ENCODE measurements around the gene ARID1B. TPM values are rescaled to one million over a fixed set of nuclear protein-coding genes. Genes with fewer than 3 reads are reported as not detected.

Gene ARID1B
- total RNA-seq, 1 donor from 2014 or later, result 79.1 TPM

DNA sequence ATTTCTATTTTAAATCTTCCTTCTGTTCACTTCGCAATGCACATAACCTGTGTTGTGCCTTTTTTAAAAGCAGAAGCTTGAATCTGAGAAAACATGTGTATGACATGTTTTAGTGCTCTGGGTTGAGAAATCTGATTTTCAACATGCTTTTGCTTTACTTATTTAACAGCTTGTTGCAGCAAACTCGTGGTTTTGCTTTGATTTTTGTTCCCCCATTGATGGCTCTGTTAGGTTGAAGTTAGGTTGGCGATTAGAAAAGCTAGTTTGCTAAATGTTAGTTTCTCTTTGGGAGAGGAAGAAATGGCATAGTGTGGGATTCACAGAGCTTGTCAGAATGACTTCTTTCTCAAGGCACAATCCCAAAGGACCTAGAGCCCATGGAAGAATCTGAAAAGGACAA lies 375.4 kb downstream of the ARID1B start:
- H3K27me3 Mint-ChIP-seq (ENCODE audit: insufficient read depth), result no peaks in the 10 kb centered on the region
- H3K4me1 Mint-ChIP-seq (ENCODE audit: low read depth), result peaks cover 25% of the 10 kb centered on the region
- DNase-seq (ENCODE audit: low spot score), result no peak
- H3K4me3 Mint-ChIP-seq, result no peak overlapping the region
- peaks cover 34% of the 10 kb centered on the region for H3K36me3 Mint-ChIP-seq (ENCODE audit: low read depth)
- H3K27ac Mint-ChIP-seq, result no peak overlapping the region
- no peaks in the 10 kb centered on the region for H3K9me3 Mint-ChIP-seq
- intact Hi-C loops (cut with micrococcal nuclease), result loop anchor here (5.0 kb wide), 1 partner anchor 85 kb away; no protein-coding TSS in a partner anchor

DNA sequence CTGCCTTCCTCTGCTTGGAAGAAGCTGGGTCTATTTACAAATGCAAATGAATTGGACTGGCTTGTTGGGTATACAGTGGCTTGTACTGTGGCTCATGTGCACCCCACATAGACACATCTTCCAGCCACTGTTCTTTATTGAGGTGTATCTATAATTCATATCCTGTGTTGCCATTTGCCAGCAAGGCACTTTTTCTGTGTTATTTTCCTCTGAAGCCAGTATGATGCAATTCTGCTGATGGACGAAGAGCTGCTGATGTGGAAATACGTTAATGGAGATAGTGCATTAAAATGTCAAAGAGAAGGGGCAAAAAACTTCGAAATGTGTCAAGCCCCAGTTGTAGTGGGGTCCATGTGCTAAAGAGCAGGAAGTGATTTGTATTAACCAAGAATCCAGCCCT lies 378.6 kb downstream of the ARID1B start:
- Mint-ChIP-seq H3K27ac (no peak overlapping the region), H3K9me3 (no peaks in the 10 kb centered on the region), H3K36me3 (ENCODE audit: low read depth) (peaks cover 28% of the 10 kb centered on the region), H3K27me3 (ENCODE audit: insufficient read depth) (no peaks in the 10 kb centered on the region), H3K4me1 (ENCODE audit: low read depth) (peaks cover 19% of the 10 kb centered on the region), H3K4me3 (no peak overlapping the region)
- DNase-seq (ENCODE audit: low spot score), result no peak
- intact Hi-C loops (cut with micrococcal nuclease), result no loop called here

DNA sequence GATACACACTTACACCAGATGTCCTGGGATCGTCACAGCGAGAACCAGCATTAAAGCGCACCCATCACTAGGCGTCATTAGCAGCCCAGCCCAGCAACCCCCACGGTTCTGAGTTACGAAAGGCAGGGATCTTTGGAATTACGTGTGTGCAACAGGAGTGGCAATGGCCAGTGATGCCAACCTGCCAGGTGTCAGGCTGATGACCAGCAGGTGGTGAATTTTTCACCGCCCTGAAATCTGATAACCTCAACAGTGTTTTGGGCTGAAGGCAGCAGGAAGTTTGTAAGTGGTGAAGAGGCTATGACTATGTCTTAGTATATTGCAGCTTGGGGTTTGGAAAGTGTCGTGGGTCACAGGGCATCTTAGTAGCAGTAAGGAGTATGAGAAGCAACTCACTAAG lies 380.1 kb downstream of the ARID1B start:
- H3K4me3 Mint-ChIP-seq, result no peak overlapping the region
- no peak overlapping the region for H3K27ac Mint-ChIP-seq
- H3K36me3 Mint-ChIP-seq (ENCODE audit: low read depth), result peaks cover 17% of the 10 kb centered on the region
- intact Hi-C loops (cut with micrococcal nuclease), result no loop called here
- peaks cover 5% of the 10 kb centered on the region for H3K4me1 Mint-ChIP-seq (ENCODE audit: low read depth)
- no peak for DNase-seq (ENCODE audit: low spot score)
- H3K27me3 Mint-ChIP-seq (ENCODE audit: insufficient read depth), result no peaks in the 10 kb centered on the region
- H3K9me3 Mint-ChIP-seq, result no peaks in the 10 kb centered on the region

DNA sequence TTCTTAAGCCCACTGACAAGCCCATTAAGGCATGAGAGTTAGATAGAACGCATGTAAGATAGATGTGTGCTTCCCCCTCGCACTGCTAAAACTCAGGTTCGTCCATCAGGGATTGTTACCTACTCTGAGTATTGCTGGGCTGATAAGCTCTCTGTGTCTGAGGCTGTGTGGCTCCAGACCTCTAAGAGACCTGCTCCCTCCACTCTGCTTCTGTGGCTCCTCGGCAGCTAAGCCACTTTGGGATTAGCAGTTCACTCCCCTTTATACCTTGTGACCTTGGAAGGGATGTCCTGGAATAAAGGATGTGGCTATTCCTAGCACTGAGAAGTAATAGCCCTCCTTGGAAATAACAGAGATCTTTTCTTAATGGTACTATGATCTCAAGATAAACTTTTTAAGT lies 381.3 kb downstream of the ARID1B start:
- H3K4me3 Mint-ChIP-seq, result no peak overlapping the region

DNA sequence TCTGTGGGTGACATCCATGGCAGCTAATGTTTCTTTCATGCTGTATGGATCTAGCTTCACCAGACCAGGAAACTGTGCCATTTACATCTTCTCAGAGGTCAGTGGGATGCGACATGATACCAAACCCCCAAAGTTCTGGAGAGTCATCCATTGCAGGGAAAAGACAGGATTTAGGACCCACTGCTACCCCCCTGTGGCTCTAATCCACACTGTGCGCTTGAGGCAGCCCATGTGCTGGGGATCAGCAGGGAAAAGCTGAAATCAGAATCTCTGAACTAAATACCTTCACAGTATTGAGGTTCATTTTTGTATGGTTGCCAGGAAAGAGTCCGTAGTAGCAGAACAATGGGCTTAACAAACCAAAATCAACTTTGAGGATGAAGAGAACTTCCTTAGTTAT lies 381.7 kb downstream of the ARID1B start:
- no peak for DNase-seq (ENCODE audit: low spot score)
- H3K4me1 Mint-ChIP-seq (ENCODE audit: low read depth), result no peaks in the 10 kb centered on the region
- intact Hi-C loops (cut with micrococcal nuclease), result no loop called here
- peaks cover 13% of the 10 kb centered on the region for H3K36me3 Mint-ChIP-seq (ENCODE audit: low read depth)
- H3K27me3 Mint-ChIP-seq (ENCODE audit: insufficient read depth), result no peaks in the 10 kb centered on the region
- no peak overlapping the region for H3K4me3 Mint-ChIP-seq
- H3K27ac Mint-ChIP-seq, result no peak overlapping the region
- no peaks in the 10 kb centered on the region for H3K9me3 Mint-ChIP-seq

More for the DNA sequence above, 381.3 kb downstream of the ARID1B start:
- no peak for DNase-seq (ENCODE audit: low spot score)
- no peaks in the 10 kb centered on the region for H3K27me3 Mint-ChIP-seq (ENCODE audit: insufficient read depth)
- intact Hi-C loops (cut with micrococcal nuclease), result no loop called here
- no peaks in the 10 kb centered on the region for H3K9me3 Mint-ChIP-seq
- peaks cover 13% of the 10 kb centered on the region for H3K36me3 Mint-ChIP-seq (ENCODE audit: low read depth)
- no peaks in the 10 kb centered on the region for H3K4me1 Mint-ChIP-seq (ENCODE audit: low read depth)
- H3K27ac Mint-ChIP-seq, result no peak overlapping the region

DNA sequence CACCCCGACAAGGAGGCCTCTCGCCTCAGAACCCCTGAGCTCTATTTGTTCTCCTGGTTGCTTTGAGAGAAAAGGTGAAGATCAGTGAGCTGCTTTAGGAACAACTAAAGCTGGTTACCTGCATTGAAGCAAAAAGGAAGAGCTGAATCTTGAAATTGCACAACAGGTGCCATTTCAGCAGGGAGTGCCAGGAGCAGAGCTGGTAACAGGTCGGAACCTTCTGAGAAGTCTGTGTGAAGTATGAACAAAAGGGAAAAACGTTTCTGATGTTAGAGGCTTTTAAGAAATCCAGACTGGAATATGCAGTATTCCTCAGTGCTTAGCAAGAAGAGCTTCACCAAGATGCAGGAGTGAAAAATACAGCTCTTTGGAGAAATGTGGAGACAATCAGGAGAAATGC lies 382.2 kb downstream of the ARID1B start:
- H3K36me3 Mint-ChIP-seq (ENCODE audit: low read depth), result peaks cover 13% of the 10 kb centered on the region
- H3K27me3 Mint-ChIP-seq (ENCODE audit: insufficient read depth), result no peaks in the 10 kb centered on the region
- H3K4me1 Mint-ChIP-seq (ENCODE audit: low read depth), result no peaks in the 10 kb centered on the region
- no peak overlapping the region for H3K4me3 Mint-ChIP-seq
- no peak for DNase-seq (ENCODE audit: low spot score)
- intact Hi-C loops (cut with micrococcal nuclease), result no loop called here
- no peak overlapping the region for H3K27ac Mint-ChIP-seq
- no peaks in the 10 kb centered on the region for H3K9me3 Mint-ChIP-seq

DNA sequence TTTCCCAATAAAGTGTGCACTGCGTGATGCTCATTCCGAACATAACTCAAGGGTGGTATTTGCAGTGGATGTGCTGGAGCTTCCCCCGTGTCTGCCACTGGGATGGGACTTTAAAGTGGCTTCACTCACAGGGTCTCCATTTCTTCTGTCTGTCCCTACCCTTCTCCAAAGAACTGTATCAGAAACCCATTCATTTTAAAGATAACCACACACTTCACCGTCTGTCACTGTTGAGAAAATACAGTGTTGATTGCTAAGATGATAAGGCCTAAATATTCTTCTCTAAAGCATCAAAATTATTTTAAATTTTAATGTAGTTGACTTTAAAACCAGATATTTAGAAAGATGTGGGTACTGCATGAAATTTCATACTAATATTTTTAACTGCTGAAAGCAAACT lies 384.7 kb downstream of the ARID1B start:
- Mint-ChIP-seq H3K9me3 (no peaks in the 10 kb centered on the region), H3K36me3 (ENCODE audit: low read depth) (peaks cover 8% of the 10 kb centered on the region), H3K4me3 (no peak overlapping the region), H3K4me1 (ENCODE audit: low read depth) (no peaks in the 10 kb centered on the region), H3K27ac (no peak overlapping the region), H3K27me3 (ENCODE audit: insufficient read depth) (no peaks in the 10 kb centered on the region)
- DNase-seq (ENCODE audit: low spot score), result no peak
- intact Hi-C loops (cut with micrococcal nuclease), result no loop called here

DNA sequence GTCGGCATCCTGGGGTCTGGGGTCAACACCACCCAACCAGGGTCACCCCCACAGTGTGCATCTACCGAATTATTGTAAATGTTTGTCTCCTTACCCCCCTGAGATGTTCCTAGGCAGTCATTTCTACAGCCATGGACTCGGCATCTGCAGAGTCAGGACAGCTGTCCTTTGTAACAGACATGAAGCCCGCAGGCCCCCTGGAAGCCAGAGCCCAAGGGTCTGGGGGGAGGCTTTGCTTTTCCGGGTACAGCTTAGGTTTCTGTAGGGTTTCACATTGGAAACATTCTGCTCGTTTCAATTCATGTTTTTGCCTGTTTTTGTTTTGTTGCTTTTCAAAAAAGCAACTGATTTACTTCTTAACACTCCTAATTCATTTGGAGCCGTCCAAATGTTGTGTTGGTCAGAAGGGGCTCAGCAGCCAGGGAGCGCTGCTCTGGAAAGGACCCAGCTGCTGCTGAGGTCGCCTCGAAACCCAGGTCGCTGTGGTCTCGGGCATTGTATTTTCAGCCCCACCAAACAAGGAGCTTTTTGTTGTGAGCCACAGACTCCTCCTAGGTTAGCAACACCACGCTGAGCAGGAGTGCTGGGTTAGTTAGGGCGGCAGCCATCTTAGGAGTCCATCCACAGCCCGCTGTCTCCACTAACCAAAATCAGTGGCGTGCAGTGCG lies 385.7 kb downstream of the ARID1B start:
- DNase-seq (ENCODE audit: low spot score), result no peak
- H3K27ac Mint-ChIP-seq, result no peak overlapping the region
- intact Hi-C loops (cut with micrococcal nuclease), result no loop called here

DNA sequence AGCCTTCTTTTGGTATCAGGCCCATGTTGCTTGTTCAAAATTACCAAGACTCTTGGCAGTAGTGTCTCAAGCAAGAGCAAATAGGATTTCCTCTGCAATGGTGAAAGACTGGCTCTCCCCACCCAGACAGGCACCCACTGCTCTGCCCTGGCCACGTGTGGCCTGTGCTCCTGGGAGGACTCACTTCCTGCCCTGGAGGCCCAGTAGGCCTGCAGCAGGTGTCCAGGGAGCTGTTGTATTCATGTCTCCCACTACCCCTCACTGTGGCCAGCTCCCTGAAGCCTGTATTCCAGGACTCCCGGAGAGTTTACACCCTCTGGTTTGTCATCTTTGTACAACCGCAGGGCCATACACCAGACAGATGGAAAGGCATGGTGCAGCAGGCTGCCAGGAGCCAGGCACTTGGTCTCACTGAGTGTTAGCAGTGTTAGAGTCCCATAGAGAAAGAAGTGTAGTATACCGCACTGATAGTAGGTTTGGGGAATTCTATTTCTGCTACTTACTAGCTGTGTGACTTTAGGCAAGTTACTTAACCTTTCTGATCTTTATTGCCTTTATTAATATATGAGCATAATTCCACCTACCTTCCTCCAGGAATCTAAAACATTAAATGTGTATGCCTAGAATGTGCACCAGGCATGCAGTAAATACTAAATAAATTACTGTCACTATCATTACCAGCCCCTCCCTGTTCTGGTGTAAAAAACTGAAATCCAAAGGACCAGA lies 386.4 kb downstream of the ARID1B start:
- intact Hi-C loops (cut with micrococcal nuclease), result no loop called here
- no peak for DNase-seq (ENCODE audit: low spot score)
- Mint-ChIP-seq H3K4me1 (ENCODE audit: low read depth) (no peaks in the 10 kb centered on the region), H3K27me3 (ENCODE audit: insufficient read depth) (no peaks in the 10 kb centered on the region), H3K9me3 (no peaks in the 10 kb centered on the region), H3K4me3 (no peak overlapping the region), H3K27ac (peak overlapping the region; percentile 61), H3K36me3 (ENCODE audit: low read depth) (peaks cover 11% of the 10 kb centered on the region)

More for the DNA sequence above, 385.7 kb downstream of the ARID1B start:
- no peaks in the 10 kb centered on the region for H3K9me3 Mint-ChIP-seq
- H3K4me1 Mint-ChIP-seq (ENCODE audit: low read depth), result no peaks in the 10 kb centered on the region
- H3K4me3 Mint-ChIP-seq, result no peak overlapping the region
- no peaks in the 10 kb centered on the region for H3K27me3 Mint-ChIP-seq (ENCODE audit: insufficient read depth)
- H3K36me3 Mint-ChIP-seq (ENCODE audit: low read depth), result peaks cover 5% of the 10 kb centered on the region

DNA sequence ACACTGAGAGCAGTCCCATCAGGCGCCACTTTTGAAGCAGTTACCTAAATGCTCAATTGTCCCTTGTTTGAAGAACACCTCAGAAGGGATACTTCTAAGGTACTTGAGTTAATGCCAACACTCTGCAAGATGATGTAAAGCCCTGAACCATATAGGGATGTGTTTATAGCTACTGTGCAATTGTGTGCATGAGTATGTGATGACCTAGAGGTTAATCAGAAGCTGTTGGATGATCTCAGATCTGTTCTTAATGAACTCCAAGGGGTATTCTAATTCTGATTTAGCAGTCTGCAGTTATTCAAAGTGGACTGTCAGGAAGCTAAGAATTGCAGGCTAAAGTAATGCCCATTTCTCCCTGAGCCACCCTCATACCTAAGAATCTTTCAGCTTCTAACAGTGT lies 387.8 kb downstream of the ARID1B start:
- DNase-seq (ENCODE audit: low spot score), result no peak
- H3K36me3 Mint-ChIP-seq (ENCODE audit: low read depth), result peaks cover 11% of the 10 kb centered on the region
- no peak overlapping the region for H3K4me3 Mint-ChIP-seq
- no peaks in the 10 kb centered on the region for H3K27me3 Mint-ChIP-seq (ENCODE audit: insufficient read depth)
- intact Hi-C loops (cut with micrococcal nuclease), result no loop called here
- H3K4me1 Mint-ChIP-seq (ENCODE audit: low read depth), result no peaks in the 10 kb centered on the region
- H3K27ac Mint-ChIP-seq, result no peak overlapping the region
- no peaks in the 10 kb centered on the region for H3K9me3 Mint-ChIP-seq

DNA sequence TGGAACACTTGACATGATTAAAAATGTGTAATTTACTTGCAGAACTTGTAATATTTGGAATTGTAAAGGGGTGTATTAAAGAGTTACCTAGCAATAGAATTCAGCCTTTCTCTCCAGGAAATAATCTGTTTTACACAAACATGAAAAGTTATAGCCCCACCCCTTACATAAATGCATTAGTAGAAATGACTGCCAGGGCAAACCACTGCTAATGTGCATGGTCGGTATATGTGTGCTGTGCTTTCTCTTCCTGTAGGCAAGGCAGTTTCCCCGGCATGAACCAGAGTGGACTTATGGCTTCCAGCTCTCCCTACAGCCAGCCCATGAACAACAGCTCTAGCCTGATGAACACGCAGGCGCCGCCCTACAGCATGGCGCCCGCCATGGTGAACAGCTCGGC lies 389.6 kb downstream of the ARID1B start:
- no peak overlapping the region for H3K27ac Mint-ChIP-seq
- no peaks in the 10 kb centered on the region for H3K9me3 Mint-ChIP-seq
- H3K27me3 Mint-ChIP-seq (ENCODE audit: insufficient read depth), result no peaks in the 10 kb centered on the region
- no peaks in the 10 kb centered on the region for H3K4me1 Mint-ChIP-seq (ENCODE audit: low read depth)
- H3K36me3 Mint-ChIP-seq (ENCODE audit: low read depth), result peaks cover 11% of the 10 kb centered on the region
- intact Hi-C loops (cut with micrococcal nuclease), result no loop called here
- no peak overlapping the region for H3K4me3 Mint-ChIP-seq
- no peak for DNase-seq (ENCODE audit: low spot score)

DNA sequence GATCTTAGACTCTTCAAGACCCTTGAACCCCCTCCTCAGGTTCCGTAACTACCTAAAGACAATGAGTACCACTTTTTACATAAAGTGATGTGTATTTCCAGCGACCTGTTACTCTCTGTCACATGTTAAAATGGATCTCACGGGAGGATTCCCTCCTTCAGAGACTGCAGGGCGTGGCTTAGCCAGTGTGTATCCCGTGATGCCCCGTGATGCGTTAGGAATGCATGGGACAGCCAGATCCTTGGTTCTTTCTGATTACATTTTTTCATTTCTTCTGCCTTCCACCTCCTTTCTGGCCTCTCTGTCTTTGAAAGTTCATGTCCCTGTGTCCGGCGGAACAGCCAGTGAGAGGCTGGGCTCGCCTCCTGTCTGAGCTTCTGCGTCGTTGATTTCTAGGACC lies 390.7 kb downstream of the ARID1B start:
- Mint-ChIP-seq H3K36me3 (ENCODE audit: low read depth) (peaks cover 11% of the 10 kb centered on the region), H3K4me3 (no peak overlapping the region), H3K4me1 (ENCODE audit: low read depth) (no peaks in the 10 kb centered on the region), H3K27me3 (ENCODE audit: insufficient read depth) (no peaks in the 10 kb centered on the region), H3K27ac (no peak overlapping the region), H3K9me3 (no peaks in the 10 kb centered on the region)
- intact Hi-C loops (cut with micrococcal nuclease), result no loop called here
- no peak for DNase-seq (ENCODE audit: low spot score)

DNA sequence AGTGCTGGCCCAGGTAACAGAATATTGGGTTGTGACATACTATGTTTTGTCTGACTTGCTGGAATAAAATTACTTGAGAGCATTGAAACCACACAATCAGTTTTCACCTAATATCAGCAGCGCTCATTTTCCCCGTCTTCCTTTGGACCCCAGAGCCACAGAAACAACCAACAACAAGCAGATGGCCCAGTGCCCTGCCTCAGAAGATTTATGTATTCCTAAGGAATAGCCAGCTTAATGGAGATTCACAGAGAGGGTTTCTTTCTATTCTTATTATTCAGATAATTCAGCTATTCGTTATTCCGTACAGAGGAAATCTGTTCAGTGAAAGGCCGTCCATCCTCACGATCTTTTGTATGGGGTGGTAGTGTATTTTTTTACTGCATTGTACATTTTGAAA lies 391.3 kb downstream of the ARID1B start:
- H3K36me3 Mint-ChIP-seq (ENCODE audit: low read depth), result peaks cover 12% of the 10 kb centered on the region
- no peaks in the 10 kb centered on the region for H3K9me3 Mint-ChIP-seq
- H3K27ac Mint-ChIP-seq, result no peak overlapping the region
- no peak for DNase-seq (ENCODE audit: low spot score)
- H3K4me1 Mint-ChIP-seq (ENCODE audit: low read depth), result no peaks in the 10 kb centered on the region
- no peaks in the 10 kb centered on the region for H3K27me3 Mint-ChIP-seq (ENCODE audit: insufficient read depth)
- intact Hi-C loops (cut with micrococcal nuclease), result no loop called here
- H3K4me3 Mint-ChIP-seq, result no peak overlapping the region

Data from activated T-helper 1 cell treated with anti-CD3 and anti-CD28 coated beads, Interleukin-12 subunit alpha, Interleukin-12 subunit beta, Interleukin-2, Interleukin-4 antibody, amounts not matched to agents 30 ng/mL and 10 ng/mL and 1 ng/mL, durations not matched to agents 14 hours and 24 hours and 36 hours (primary cell).